M059J (cell line): Measurements from ENCODE around the gene KDM7A. TPM values are rescaled to one million over a fixed set of nuclear protein-coding genes. Genes with fewer than 3 reads are reported as not detected.

Experiments used
- DNase-seq: peaks from one replicate; pipeline ENCODE4 v3.0.0-alpha.2; 2012; ENCODE audit warnings: low read depth
- total RNA-seq: library from RNA; depleted of rRNA; stranded (reverse); fragments of >200 nt; shearing (Covaris generic); gene quantifications from 2 replicates; pipeline ENCODE4 v1.2.3, GENCODE V29; 2014

The KDM7A gene
- total RNA-seq, 1 experiment from 2014 or later = 0.69 TPM

GRCh38 chr7:140082770-140083169 lies 94.0 kb downstream of the KDM7A start:
- no peak for DNase-seq

- DNase-seq = peak; percentile 55
These were observed 94.9 kb downstream of the KDM7A start for GRCh38 chr7:140081774-140082425.

GRCh38 chr7:140080919-140081318 lies 95.9 kb downstream of the KDM7A start:
- no peak for DNase-seq

GRCh38 chr7:140079121-140079536 lies 97.7 kb downstream of the KDM7A start:
- DNase-seq = peak; percentile 84

GRCh38 chr7:140078392-140078791 lies 98.4 kb downstream of the KDM7A start:
- DNase-seq = no peak

GRCh38 chr7:140074780-140075179 lies 102.0 kb downstream of the KDM7A start:
- no peak for DNase-seq

GRCh38 chr7:140070546-140070945 lies 106.2 kb downstream of the KDM7A start:
- no peak for DNase-seq

- DNase-seq = no peak
These were observed 107.4 kb downstream of the KDM7A start for GRCh38 chr7:140069298-140069949.

- DNase-seq = no peak
These were observed 108.8 kb downstream of the KDM7A start for GRCh38 chr7:140068033-140068432.

GRCh38 chr7:140067052-140067451 lies 109.7 kb downstream of the KDM7A start:
- DNase-seq = no peak

GRCh38 chr7:140062528-140063299 lies 114.1 kb downstream of the KDM7A start, which contains the start of gene PARP12:
TSS of gene PARP12 (minus strand) at chr7:140062951. CDS start at chr7:140062847, 104 bp downstream.
- DNase-seq = peak; percentile 88

- DNase-seq = peak; percentile 38
These were observed 114.7 kb downstream of the KDM7A start for GRCh38 chr7:140062118-140062527.

GRCh38 chr7:140061607-140061930 lies 115.2 kb downstream of the KDM7A start:
- DNase-seq = peak; percentile 39

- peak; percentile 65 for DNase-seq
These were observed 115.8 kb downstream of the KDM7A start for GRCh38 chr7:140060788-140061606.

- peak; percentile 75 for DNase-seq
These were observed 116.5 kb downstream of the KDM7A start for GRCh38 chr7:140060243-140060630.

GRCh38 chr7:140059273-140060242 lies 117.2 kb downstream of the KDM7A start:
- peak; percentile 99 for DNase-seq

GRCh38 chr7:140058517-140058916 lies 118.3 kb downstream of the KDM7A start:
- no peak for DNase-seq

- DNase-seq = no peak
These were observed 119.6 kb downstream of the KDM7A start for GRCh38 chr7:140057143-140057535.

GRCh38 chr7:140056431-140057142 lies 120.2 kb downstream of the KDM7A start:
- no peak for DNase-seq

- DNase-seq = no peak
These were observed 121.0 kb downstream of the KDM7A start for GRCh38 chr7:140055833-140056232.
